ENCODE data around the gene ANKRD34A. TPM values are rescaled to one million over a fixed set of nuclear protein-coding genes. Genes with fewer than 3 reads are reported as not detected.

The ANKRD34A gene
- total and polyA plus RNA-seq, 2 of the 4 experiments (the other 2 are of a cell fraction): 0.90 to 1.9 TPM

- Histone ChIP-seq H3K36me3 (ENCODE audit: control insufficient read depth, insufficient read depth, low read length) (peaks cover 13% of the 10 kb centered on the region), H3K9me1 (ENCODE audit: insufficient read depth, low read length) (peaks cover 9% of the 10 kb centered on the region), H2BK20ac (ENCODE audit: low read depth, low read length) (no peak overlapping the region), H2AK5ac (ENCODE audit: low read depth, low read length) (no peak overlapping the region), H4K5ac (ENCODE audit: low read depth, low read length) (no peak overlapping the region), H3K4me2 (ENCODE audit: low read depth, low read length) (no peak overlapping the region), H3K9ac (ENCODE audit: low read depth, low read length) (no peak overlapping the region; the same call in 1 of the 2 replicates), H2BK5ac (ENCODE audit: low read depth, low read length, poor library complexity, severe bottlenecking) (no peak overlapping the region), H3K27me3 (ENCODE audit: control insufficient read depth, insufficient read depth, low read length) (no peaks in the 10 kb centered on the region), H4K91ac (ENCODE audit: insufficient read depth, low read depth, low read length) (no peak overlapping the region), H3K4me3 (ENCODE audit: insufficient read depth, low read depth, low read length) (no peak overlapping the region), H3K56ac (ENCODE audit: extremely low read depth, insufficient read depth, low read length) (no peak overlapping the region), H2AFZ (replicated peaks; ENCODE audit: low read length, poor library complexity) (no peak overlapping the region), H3K79me1 (ENCODE audit: low read depth in 1 of 2, low read length in 2 of 2) (peaks cover 22 to 35% of the 10 kb centered on the region in 2 experiments), H3K27ac (ENCODE audit: insufficient read depth, low read length) (no peak overlapping the region), H3K23ac (ENCODE audit: low read depth, low read length) (no peak overlapping the region), H3K4ac (ENCODE audit: low read depth, low read length) (no peak overlapping the region), H4K20me1 (ENCODE audit: insufficient read depth, low read length) (peaks cover 12% of the 10 kb centered on the region; the same call in 1 of the 2 replicates), H3K14ac (replicated peaks; ENCODE audit: low read depth, low read length) (no peak overlapping the region), H2BK15ac (ENCODE audit: low read depth, low read length) (no peak overlapping the region), H3K18ac (ENCODE audit: low read depth, low read length) (no peak overlapping the region), H3K9me3 (ENCODE audit: control insufficient read depth, insufficient read depth, low read length) (no peaks in the 10 kb centered on the region), H2BK120ac (ENCODE audit: low read depth, low read length) (no peak overlapping the region), H4K8ac (ENCODE audit: low read depth in 2 of 2, low read length in 2 of 2) (no peak overlapping the region), H2AK9ac (replicated peaks; ENCODE audit: low read depth, low read length, poor library complexity) (no peak overlapping the region), H3K4me1 (ENCODE audit: control insufficient read depth, insufficient read depth, low read length) (peaks cover 8% of the 10 kb centered on the region)
- no CpG with 5 or more reads among the region's 5 CpGs for WGBS, 2 experiments (ENCODE audit: extremely low coverage in 2 of 2, insufficient read length in 1 of 2)
- BruUV-seq (replicated peaks): no TSS peak
- CTCF ChIA-PET: interaction anchor here (1.0 kb wide), 1 partner anchor 9 kb away, joined by 3 read pairs; no protein-coding TSS in a partner anchor
- TF ChIP-seq CTCF (conservative IDR thresholded peaks at IDR 0.05; ENCODE audit: low read depth, low read length) (no peak), ELK1 (IDR thresholded peaks at IDR 0.05; ENCODE audit: borderline replicate concordance, low read depth, low read length) (no peak), FOS (IDR thresholded peaks at IDR 0.05; ENCODE audit: low read depth, low read length) (no peak), CEBPB (IDR thresholded peaks at IDR 0.05; ENCODE audit: low read depth, low read length) (no peak), MAZ (IDR thresholded peaks at IDR 0.05; ENCODE audit: borderline replicate concordance, low read depth, low read length) (no peak), SMC3 (IDR thresholded peaks at IDR 0.05; ENCODE audit: low read depth, low read length) (no peak), USF2 (IDR thresholded peaks at IDR 0.05; ENCODE audit: low read depth, low read length) (no peak), RCOR1 (IDR thresholded peaks at IDR 0.05; ENCODE audit: insufficient replicate concordance, low read length) (no peak), MAFK (IDR thresholded peaks at IDR 0.05; ENCODE audit: low read depth, low read length) (no peak), RAD21 (IDR thresholded peaks at IDR 0.05; ENCODE audit: low read length) (no peak), MXI1 (IDR thresholded peaks at IDR 0.05; ENCODE audit: borderline replicate concordance, low read depth, low read length) (no peak), BHLHE40 (IDR thresholded peaks at IDR 0.05; ENCODE audit: low read depth, low read length) (no peak), POLR2A (IDR thresholded peaks at IDR 0.05; ENCODE audit: low read depth, low read length) (no peak), RFX5 (IDR thresholded peaks at IDR 0.05; ENCODE audit: low read depth, low read length) (no peak), CHD1 (IDR thresholded peaks at IDR 0.05; ENCODE audit: low read depth, low read length) (no peak)
- ATAC-seq (ENCODE audit: low read depth): no peak
- POLR2A ChIA-PET (ENCODE audit: unreplicated experiment): interaction anchor here (1.8 kb wide), 1 partner anchor 14 kb away, joined by 6 read pairs; no protein-coding TSS in a partner anchor
- dilution Hi-C loops (cut with HindIII; ENCODE audit: low sequenced_read_pairs, unreplicated experiment) (no loop called here), intact Hi-C loops (cut with micrococcal nuclease) (no loop called here), in situ Hi-C loops (cut with MboI; ENCODE audit: low sequenced_read_pairs) (no loop called here)
- no peak for DNase-seq
These were observed 28.7 kb upstream of the ANKRD34A start for GRCh38 chr1:145992958-145993617.

All from IMR-90 (cell line).